Stimulated activated CD4-positive, alpha-beta T cell treated with anti-CD3 and anti-CD28 coated beads, Interleukin-2, amount 100 ng/mL, for 4 hours (primary cell): Measurements from ENCODE around the gene RARRES1.

Experiments
- DNase-seq: peaks from one replicate; pipeline ENCODE4 v3.0.0-alpha.2; 2020; ENCODE audit warnings: low read depth

Gene RARRES1

DNA sequence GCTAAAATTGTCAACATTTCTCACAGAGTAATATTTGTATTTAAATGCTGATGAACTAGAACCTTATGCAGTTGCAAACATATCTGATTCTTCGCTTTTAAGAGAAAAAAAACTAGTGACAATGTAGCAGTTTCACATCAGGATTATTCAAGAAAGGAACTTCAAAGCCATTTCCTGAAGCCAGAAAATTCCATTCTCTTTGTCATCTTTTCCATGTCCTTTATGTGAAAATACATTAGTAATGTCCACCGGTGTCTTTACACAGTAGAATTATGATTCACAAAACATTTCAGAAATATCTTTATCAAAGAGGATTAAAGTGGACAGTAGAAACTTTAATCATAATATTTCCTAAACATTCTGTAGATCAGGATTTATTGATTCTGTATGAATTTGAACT lies 47.1 kb downstream of the RARRES1 start:
- DNase-seq, result no peak

DNA sequence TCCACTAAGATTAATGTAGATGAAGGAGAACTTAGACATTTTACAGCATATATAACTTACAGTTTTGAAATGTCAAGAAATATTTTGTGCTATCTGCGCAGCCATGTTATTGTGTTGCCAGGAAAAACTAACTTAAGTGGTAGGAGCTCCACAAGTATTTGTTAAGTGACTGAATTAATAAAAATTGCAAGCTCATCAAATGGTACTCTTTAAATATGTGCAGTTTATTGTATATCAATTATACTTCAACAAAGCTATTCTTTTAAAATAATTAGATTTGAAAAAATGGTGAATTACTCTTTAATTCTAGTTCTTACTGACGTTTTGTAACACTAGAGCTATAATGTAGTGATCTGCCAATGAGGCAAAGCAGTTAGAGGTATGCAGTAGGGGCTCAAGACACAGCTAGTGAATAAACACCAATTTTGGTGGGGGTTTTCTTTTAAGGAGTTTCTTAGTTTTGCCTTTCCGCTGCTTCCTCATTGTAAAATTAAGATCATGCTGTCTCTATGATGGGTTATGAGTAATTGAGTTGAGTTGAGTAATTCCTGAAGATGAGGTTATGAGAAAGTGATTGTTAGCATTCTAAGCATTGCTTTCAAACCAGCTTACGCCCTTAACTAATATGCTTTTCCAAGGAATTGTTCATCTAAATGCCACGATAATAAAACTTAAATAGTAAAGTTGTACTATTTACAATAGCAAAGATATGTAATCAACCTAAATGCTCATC lies 48.9 kb downstream of the RARRES1 start:
- DNase-seq, result no peak

DNA sequence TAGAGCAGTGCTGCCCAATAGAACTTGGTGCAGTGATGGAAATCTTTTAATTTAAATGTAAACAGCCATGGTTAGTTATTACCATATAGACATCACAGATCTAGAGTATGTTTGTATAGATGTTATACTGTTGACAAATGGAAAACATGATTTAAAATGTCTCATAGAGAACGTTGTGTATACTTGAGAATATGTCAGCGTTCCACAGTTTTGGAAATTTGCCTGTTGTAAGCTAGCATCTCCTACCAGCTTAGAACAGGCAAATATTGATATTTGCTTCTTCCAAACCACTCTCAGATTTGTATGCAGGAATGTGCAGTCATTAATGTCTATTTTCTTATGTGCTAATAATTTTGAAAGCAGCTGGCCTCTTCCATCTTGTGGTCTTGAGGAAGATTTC lies 51.4 kb downstream of the RARRES1 start:
- no peak for DNase-seq

DNA sequence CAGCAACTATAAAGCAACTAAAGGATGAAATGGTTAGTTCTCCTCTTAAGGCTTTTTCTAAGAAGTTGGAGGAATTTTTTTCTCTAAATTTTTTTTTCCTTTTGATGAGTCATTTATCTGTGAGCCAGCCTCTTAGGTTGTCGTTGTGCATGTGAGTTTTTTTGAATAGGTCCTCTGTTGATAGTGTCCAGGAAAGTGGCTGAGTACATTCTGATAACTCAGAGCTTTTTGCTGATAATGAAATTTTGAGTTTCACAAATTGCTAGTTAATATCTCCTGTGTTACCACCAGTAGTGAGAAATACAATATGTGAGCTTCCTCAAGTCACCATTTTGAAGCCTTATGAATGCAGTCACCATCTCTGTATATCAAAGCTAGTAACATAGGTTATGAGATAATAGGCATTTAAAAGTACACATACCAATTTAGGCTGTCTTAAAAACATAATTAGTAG lies 52.7 kb downstream of the RARRES1 start:
- DNase-seq, result no peak

DNA sequence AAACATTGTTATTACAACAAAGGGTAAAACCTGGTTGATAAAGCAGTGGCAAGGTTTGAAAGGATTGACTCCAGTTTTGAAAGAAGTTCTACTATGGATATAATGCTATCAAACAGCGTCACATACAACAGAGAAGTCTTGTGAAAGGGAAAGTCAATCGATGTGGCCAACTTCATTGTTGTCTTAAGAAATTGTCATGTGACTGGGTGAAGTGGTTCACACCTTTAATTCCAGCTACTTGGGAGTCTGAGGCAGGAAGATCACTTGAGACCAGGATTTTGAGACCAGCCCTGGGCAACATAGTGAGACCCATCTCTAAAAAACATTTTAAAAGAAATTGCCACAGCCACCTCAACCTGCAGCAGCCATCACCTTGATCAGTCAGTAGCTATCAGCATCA lies 53.6 kb downstream of the RARRES1 start:
- no peak for DNase-seq

GRCh38 chr3:158672215-158673176 lies 59.8 kb downstream of the RARRES1 start, which contains the start of gene LXN:
LXN (minus strand) TSS chr3:158672648; CDS start chr3:158672478, 170 bp downstream.
- DNase-seq, result peak; percentile 65

- no peak for DNase-seq
Measured at GRCh38 chr3:158671821-158672214, 60.4 kb downstream of the RARRES1 start.

- no peak for DNase-seq
Measured at GRCh38 chr3:158668506-158668905, 63.8 kb downstream of the RARRES1 start.

DNA sequence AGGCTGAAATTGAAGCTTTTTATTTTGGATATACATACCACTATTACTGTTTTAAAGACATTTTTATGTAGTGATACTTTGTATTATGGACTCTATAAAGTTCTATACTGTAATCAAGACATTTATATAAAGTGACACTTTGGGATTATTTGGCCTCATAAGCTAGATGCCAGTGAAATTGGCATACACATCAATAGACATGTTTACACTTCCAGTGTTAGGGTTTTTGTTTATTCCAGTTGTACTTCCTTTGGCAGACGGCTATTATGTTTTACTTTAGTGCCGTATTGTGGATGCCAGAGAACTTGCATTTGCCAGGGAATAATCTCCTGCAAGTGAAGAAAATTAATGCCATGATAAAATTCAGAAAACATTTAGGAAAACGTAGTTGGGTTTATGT lies 65.8 kb downstream of the RARRES1 start:
- no peak for DNase-seq

GRCh38 chr3:158663832-158664231 lies 68.4 kb downstream of the RARRES1 start:
- DNase-seq, result no peak

DNA sequence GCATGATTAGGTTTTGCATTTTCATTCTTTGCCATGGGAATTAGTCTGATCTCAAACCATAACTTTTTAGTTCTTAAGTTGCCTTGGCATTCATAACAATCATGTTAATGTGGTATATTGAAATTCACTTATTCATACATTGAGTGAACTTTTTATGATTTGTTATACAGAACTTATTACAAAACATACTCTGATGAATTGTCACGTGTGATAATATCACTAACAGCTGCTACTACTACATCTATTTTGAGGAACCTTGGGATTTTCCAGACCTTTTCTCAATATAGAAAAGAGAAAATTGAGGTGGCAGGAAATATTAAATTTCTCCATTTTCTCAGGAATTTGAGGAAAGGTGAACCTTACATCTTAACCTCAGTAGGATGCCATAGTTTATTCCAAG lies 69.0 kb downstream of the RARRES1 start:
- no peak for DNase-seq

- DNase-seq, result no peak
Measured at GRCh38 chr3:158660711-158661110, 71.5 kb downstream of the RARRES1 start.

GRCh38 chr3:158659454-158660237 lies 72.6 kb downstream of the RARRES1 start:
- peak; percentile 27 for DNase-seq

DNA sequence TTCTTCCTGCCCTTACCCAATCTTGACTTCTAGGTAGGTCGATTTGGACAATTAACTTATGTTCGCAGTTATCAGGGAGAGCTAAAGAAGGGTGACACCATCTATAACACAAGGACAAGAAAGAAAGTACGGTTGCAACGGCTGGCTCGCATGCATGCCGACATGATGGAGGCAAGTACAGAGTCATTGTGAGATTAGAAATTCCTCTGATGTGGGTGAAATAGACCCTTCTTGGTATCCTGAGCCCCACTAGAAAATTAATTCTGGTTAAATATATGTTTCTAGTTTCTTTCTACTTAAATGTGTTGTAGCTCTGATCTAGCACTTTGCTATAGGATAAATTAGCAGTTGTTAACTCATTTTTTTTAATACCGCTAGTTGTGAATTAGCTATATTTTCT lies 73.4 kb downstream of the RARRES1 start:
- DNase-seq, result no peak

DNA sequence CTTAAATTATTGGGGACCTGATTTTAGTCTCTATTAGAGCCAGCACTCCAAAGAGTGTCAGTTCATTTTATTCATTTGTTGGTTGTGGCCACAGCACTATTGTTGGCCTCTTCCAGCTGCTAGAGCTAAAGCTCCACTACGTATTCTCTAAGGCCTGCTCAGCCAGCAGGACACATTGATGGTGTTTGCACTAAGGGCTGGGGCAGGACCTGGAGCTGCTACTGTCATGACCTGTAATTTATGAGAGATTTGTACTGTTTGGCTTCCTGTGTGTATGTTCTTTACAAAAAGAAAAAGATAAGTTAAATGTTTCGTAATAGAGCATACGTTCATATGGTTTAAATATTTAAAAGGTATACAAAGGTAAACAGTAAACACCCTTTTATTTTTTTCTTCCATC lies 79.8 kb downstream of the RARRES1 start:
- DNase-seq, result no peak

- no peak for DNase-seq
Measured at GRCh38 chr3:158651192-158651591, 81.1 kb downstream of the RARRES1 start.

DNA sequence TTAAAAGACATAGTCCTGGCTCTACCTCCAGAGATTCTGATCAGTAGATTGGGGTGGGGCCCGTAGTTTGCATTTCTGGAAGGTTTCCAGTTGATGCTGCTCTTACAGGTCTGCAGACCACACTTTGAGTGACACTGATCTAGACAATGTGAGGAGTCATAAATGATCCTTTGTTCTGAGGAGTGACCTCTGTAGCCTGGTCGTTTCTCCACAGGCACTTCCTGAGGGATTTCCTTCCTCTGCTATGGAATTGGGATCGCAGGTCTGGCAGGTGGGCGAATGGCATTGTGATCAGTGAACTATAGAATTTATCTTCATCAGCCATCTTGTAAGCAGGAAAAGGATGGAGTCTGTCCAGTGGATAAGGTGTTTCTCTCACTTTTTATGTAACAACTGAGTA lies 82.5 kb downstream of the RARRES1 start:
- DNase-seq, result no peak
